Panc1 (cell line): ENCODE measurements around the gene FGF3. TPM values are rescaled to one million over a fixed set of nuclear protein-coding genes. Genes with fewer than 3 reads are reported as not detected.

Experiments used
- ATAC-seq: fragments of 200-7000 bp; cut with Tn5 transposase; 2 replicates; pipeline ENCODE4 v1.9.1; 2020; ENCODE audit warnings: mild to moderate bottlenecking, moderate library complexity
- BruUV-seq: library from RNA; stranded (reverse); fragments of 400-500 nt; replicated peaks from 2 replicates; lab custom pipeline; 2021; lab: Mats Ljungman, UMichigan
- CTCF ChIA-PET: fragments of 300-600 bp; sonication (Branson Sonifier 250); formaldehyde crosslinking; loops from one replicate; lab custom pipeline; 2022; ENCODE audit warnings: antibody characterized with exemption; lab: Charles Lee
- POLR2A ChIA-PET: fragments of 300-600 bp; sonication (Branson Sonifier 250); formaldehyde crosslinking; loops from one replicate; lab custom pipeline; 2022; ENCODE audit warnings: antibody characterized with exemption; lab: Charles Lee
- DNase-seq: peaks from one replicate; pipeline ENCODE4 v3.0.0-alpha.2; 2010; ENCODE audit warnings: low read depth, low spot score
- H3K27ac ChIP-seq: 2 replicates; pipeline ENCODE4 v1.5.1; 2011; ENCODE audit warnings: mild to moderate bottlenecking, low read length, inconsistent platforms
- H3K27me3 ChIP-seq: fragments of 200-500 bp; sonication (Bioruptor generic); 2 replicates; pipeline ENCODE4 v1.6.0; 2014; ENCODE audit warnings: low read length, inconsistent platforms; ENCODE audit not compliant: control insufficient read depth, insufficient read depth
- H3K36me3 ChIP-seq: fragments of 200-500 bp; sonication (Bioruptor generic); 2 replicates; pipeline ENCODE4 v1.5.1; 2014; ENCODE audit warnings: inconsistent platforms, mild to moderate bottlenecking, low read length, moderate library complexity; ENCODE audit not compliant: control insufficient read depth, insufficient read depth
- H3K4me1 ChIP-seq: 2 replicates; pipeline ENCODE4 v1.5.1; 2011; ENCODE audit warnings: inconsistent platforms, mild to moderate bottlenecking, low read length, moderate library complexity; ENCODE audit not compliant: control insufficient read depth, insufficient read depth
- H3K4me3 ChIP-seq, 2 experiments: 2 replicates each; pipeline ENCODE4 v1.5.1; 2011 to 2012; ENCODE audit warnings: low read depth in 2 of 2, low read length in 2 of 2, mild to moderate bottlenecking in 2 of 2, inconsistent platforms in 1 of 2, moderate library complexity in 1 of 2
- H3K9me3 ChIP-seq: fragments of 200-500 bp; sonication (Bioruptor generic); 2 replicates; pipeline ENCODE4 v1.5.1; 2014; ENCODE audit warnings: low read depth, mild to moderate bottlenecking, inconsistent platforms, low read length, moderate library complexity; ENCODE audit not compliant: control insufficient read depth, insufficient read depth
- CTCF ChIP-seq: fragments of 450-650 bp; IDR thresholded peaks from 2 replicates; pipeline ENCODE4 v1.5.1; 2017; ENCODE audit warnings: mild to moderate bottlenecking
- POLR2AphosphoS5 ChIP-seq: IDR thresholded peaks from 2 replicates; pipeline ENCODE4 v1.6.1; 2012; ENCODE audit warnings: mild to moderate bottlenecking, low read depth, low read length, moderate library complexity
- REST ChIP-seq, 2 experiments: IDR thresholded peaks; 2 replicates each; pipeline ENCODE4 v1.6.1; 2011 to 2012; ENCODE audit warnings: low read depth in 2 of 2, control low read depth in 1 of 2, low read length in 1 of 2, mild to moderate bottlenecking in 1 of 2, moderate library complexity in 1 of 2; ENCODE audit not compliant: insufficient read depth in 1 of 2
- SIN3A ChIP-seq: IDR thresholded peaks from 2 replicates; pipeline ENCODE4 v1.6.1; 2012; ENCODE audit warnings: low read depth, mild to moderate bottlenecking, low read length, moderate library complexity, borderline replicate concordance; ENCODE audit not compliant: insufficient read depth
- TCF7L2 ChIP-seq: IDR thresholded peaks from 2 replicates; pipeline ENCODE4 v1.6.1; 2011; ENCODE audit warnings: mild to moderate bottlenecking, low read depth, low read length, inconsistent platforms
- in situ Hi-C: cut with HindIII; loops from 2 replicates; pipeline ENCODE4 v1.10.0; 2016; ENCODE audit warnings: low sequenced_read_pairs, low pct_unique_long_range_greater_than_20kb
- intact Hi-C: fragments of 100-400 bp; cut with micrococcal nuclease; formaldehyde crosslinking; loops from one replicate; pipeline ENCODE4 v1.10.0; 2022; ENCODE audit not compliant: unreplicated experiment
- total RNA-seq: library from RNA; stranded (reverse); gene quantifications from one replicate; pipeline ENCODE4 v1.2.1, GENCODE V29; 2021; ENCODE audit not compliant: unreplicated experiment

The FGF3 gene
- total RNA-seq, 1 experiment from 2014 or later: not detected

GRCh38 chr11:69828276-69828970 is 9.2 kb upstream of the FGF3 start:
- intact Hi-C loops: no loop called here
- POLR2A ChIA-PET: no interaction called here
- in situ Hi-C loops: no loop called here

GRCh38 chr11:69826773-69827172 is 7.6 kb upstream of the FGF3 start:
- BruUV-seq: no TSS peak
- no peak overlapping the region for H3K4me3 ChIP-seq
- no peaks in the 10 kb centered on the region for H3K27me3 ChIP-seq
- H3K9me3 ChIP-seq: no peaks in the 10 kb centered on the region
- intact Hi-C loops: no loop called here
- H3K36me3 ChIP-seq: no peaks in the 10 kb centered on the region
- TF ChIP-seq CTCF: no peak
- no peak for TF ChIP-seq TCF7L2
- no peak for TF ChIP-seq POLR2AphosphoS5
- TF ChIP-seq REST (IDR thresholded peaks at IDR 0.05; ENCODE audit: insufficient read depth in 1 of 2, low read depth in 2 of 2, low read length in 1 of 2): no peak
- no peak for TF ChIP-seq SIN3A
- POLR2A ChIA-PET: no interaction called here
- in situ Hi-C loops: no loop called here
- no peak for DNase-seq
- H3K27ac ChIP-seq: no peak overlapping the region
- no peaks in the 10 kb centered on the region for H3K4me1 ChIP-seq
- no peak for ATAC-seq
- CTCF ChIA-PET: no interaction called here

More at GRCh38 chr11:69828276-69828970, 9.2 kb upstream of the FGF3 start:
- no TSS peak for BruUV-seq
- CTCF ChIA-PET: interaction anchor here (0.5 kb wide), 1 partner anchor 9 kb away, joined by 3 read pairs; no protein-coding TSS in a partner anchor
- Histone ChIP-seq H3K9me3 (no peaks in the 10 kb centered on the region), H3K36me3 (no peaks in the 10 kb centered on the region), H3K27ac (no peak overlapping the region), H3K27me3 (no peaks in the 10 kb centered on the region), H3K4me3 (no peak overlapping the region), H3K4me1 (no peaks in the 10 kb centered on the region)
- no peak for TF ChIP-seq CTCF
- TF ChIP-seq REST (IDR thresholded peaks at IDR 0.05; ENCODE audit: insufficient read depth in 1 of 2, low read depth in 2 of 2, low read length in 1 of 2): no peak
- no peak for TF ChIP-seq TCF7L2
- no peak for TF ChIP-seq POLR2AphosphoS5
- TF ChIP-seq SIN3A: no peak
- DNase-seq: no peak
- no peak for ATAC-seq
